Activated CD4-positive, alpha-beta T cell treated with anti-CD3 and anti-CD28 coated beads, Interleukin-2, amount 10 ng/mL, durations not matched to agents 7 days and 5 days (primary cell): ENCODE data around the gene CNNM2. TPM values are rescaled to one million over a fixed set of nuclear protein-coding genes. Genes with fewer than 3 reads are reported as not detected.

ENCODE experiments used
- CTCF ChIA-PET: fragments of 350-600 bp; sonication (Branson Sonifier 250); formaldehyde crosslinking; loops from one replicate; lab custom pipeline; 2021; ENCODE audit warnings: antibody characterized with exemption; lab: Charles Lee
- POLR2A ChIA-PET: fragments of 350-600 bp; sonication (Branson Sonifier 250); formaldehyde crosslinking; loops from one replicate; lab custom pipeline; 2021; ENCODE audit warnings: antibody characterized with exemption; lab: Charles Lee
- DNase-seq: peaks from one replicate; pipeline ENCODE4 v3.0.0-alpha.2; 2020
- H3K27ac Mint-ChIP-seq: one replicate; pipeline ENCODE4 v1.8.0; 2021; ENCODE audit warnings: mild to moderate bottlenecking, moderate library complexity, mixed read lengths
- H3K27me3 Mint-ChIP-seq: one replicate; pipeline ENCODE4 v1.8.0; 2021; ENCODE audit warnings: mixed read lengths
- H3K36me3 Mint-ChIP-seq: one replicate; pipeline ENCODE4 v1.8.0; 2021; ENCODE audit warnings: low read depth, mixed read lengths
- H3K4me1 Mint-ChIP-seq: one replicate; pipeline ENCODE4 v1.8.0; 2021; ENCODE audit warnings: mixed read lengths
- H3K4me3 Mint-ChIP-seq: one replicate; pipeline ENCODE4 v1.8.0; 2021; ENCODE audit warnings: mild to moderate bottlenecking, moderate library complexity, mixed read lengths
- H3K9me3 Mint-ChIP-seq: one replicate; pipeline ENCODE4 v1.8.0; 2021; ENCODE audit warnings: mixed read lengths
- total RNA-seq, 2 experiments: library from RNA; stranded (reverse); gene quantifications; one replicate each; pipeline ENCODE4 v1.2.3, GENCODE V29; 2021

CNNM2 gene
- total RNA-seq, 2 experiments from 2014 or later: 6.2 to 6.3 TPM

DNA sequence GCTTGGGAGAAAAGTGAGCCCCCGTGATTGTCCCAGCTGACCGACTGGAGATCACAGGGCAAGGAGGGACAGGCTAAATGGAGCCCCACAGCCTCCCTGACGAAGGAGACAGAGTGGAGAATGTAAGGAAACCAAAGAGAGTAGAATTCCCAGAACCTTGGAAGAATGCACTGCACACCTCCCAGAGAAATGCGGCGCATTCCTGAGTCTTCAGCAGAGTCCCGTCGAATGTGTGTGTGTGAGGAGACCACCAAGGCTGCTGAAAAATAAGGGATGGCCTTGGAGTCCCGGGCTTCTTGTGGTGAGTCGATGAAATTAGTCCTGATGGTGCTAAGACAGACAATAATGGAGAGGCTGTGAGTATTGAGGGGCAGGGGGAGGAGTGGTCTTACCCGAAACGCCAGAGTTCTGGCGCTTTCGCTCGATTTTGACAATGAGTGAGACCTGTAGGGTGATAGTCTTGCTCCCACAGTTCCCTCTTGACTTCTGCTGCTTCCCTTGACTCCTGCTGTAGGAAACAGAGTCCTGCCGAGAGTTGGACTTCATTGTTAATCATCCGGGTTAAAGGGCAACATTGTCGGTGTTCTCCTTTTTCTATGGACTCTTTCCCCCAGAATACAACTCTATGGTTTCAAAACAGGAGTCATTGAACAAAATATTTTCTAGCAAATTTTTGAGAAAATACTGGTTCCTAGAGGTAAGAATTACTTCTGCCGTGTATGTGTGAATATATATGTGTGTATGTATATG is 103.2 kb downstream of the CNNM2 start:
- H3K4me3 Mint-ChIP-seq: no peak overlapping the region
- H3K27ac Mint-ChIP-seq: no peak overlapping the region
- POLR2A ChIA-PET: no interaction called here
- H3K4me1 Mint-ChIP-seq: peaks cover 4% of the 10 kb centered on the region
- CTCF ChIA-PET: no interaction called here
- no peaks in the 10 kb centered on the region for H3K9me3 Mint-ChIP-seq
- no peaks in the 10 kb centered on the region for H3K36me3 Mint-ChIP-seq
- no peaks in the 10 kb centered on the region for H3K27me3 Mint-ChIP-seq
- no peak for DNase-seq

DNA sequence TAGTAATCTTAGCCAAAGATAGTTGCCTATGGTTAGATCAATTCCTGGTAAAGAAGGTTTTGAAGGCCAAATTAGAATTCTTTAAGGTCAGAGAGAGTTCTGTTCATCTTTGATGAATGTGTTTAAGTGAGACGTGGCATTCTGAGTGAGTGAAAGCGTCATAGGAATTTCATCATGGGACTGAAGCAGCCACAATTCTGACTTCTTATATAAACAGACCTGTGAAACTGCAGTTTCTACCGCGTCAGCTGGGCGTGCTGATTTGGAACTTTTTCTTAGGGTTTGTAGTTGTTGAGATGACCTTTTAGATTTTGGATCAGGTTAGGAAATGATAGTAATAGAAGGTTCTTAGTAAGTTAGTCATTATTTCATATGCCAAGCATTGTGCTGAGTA is 103.8 kb downstream of the CNNM2 start:
- H3K27ac Mint-ChIP-seq: no peak overlapping the region
- CTCF ChIA-PET: interaction anchor here (0.5 kb wide), 1 partner anchor 69 kb away, joined by 4 read pairs; no protein-coding TSS in a partner anchor
- POLR2A ChIA-PET: no interaction called here
- H3K4me1 Mint-ChIP-seq: peaks cover under 1% of the 10 kb centered on the region
- H3K9me3 Mint-ChIP-seq: no peaks in the 10 kb centered on the region
- H3K36me3 Mint-ChIP-seq: no peaks in the 10 kb centered on the region
- no peaks in the 10 kb centered on the region for H3K27me3 Mint-ChIP-seq
- DNase-seq: no peak
- H3K4me3 Mint-ChIP-seq: no peak overlapping the region

DNA sequence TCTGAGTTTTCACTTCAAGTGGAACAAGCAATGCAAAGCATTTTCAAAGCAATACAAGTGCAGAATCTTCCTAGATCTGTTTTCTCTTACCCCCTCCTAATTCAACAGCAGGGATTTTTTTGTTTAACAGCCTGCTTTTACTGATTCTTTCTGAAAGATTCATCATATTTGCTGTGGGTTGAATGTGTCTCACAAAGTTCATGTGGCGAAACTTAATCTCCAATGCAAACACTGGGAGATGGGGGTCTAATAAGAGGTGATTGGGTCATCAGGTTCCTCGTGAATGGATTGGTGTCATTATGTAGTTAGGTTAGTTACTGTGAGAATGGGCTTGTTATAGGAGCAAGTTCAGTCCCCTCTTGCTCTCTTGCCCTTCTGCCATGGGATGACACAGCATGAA is 107.6 kb downstream of the CNNM2 start:
- no peak for DNase-seq
- no peaks in the 10 kb centered on the region for H3K4me1 Mint-ChIP-seq
- H3K27me3 Mint-ChIP-seq: no peaks in the 10 kb centered on the region
- no peak overlapping the region for H3K4me3 Mint-ChIP-seq
- CTCF ChIA-PET: interaction anchor here (0.7 kb wide), 1 partner anchor 23 kb away, joined by 3 read pairs; no protein-coding TSS in a partner anchor
- H3K27ac Mint-ChIP-seq: no peak overlapping the region
- POLR2A ChIA-PET: no interaction called here
- H3K36me3 Mint-ChIP-seq: no peaks in the 10 kb centered on the region
- H3K9me3 Mint-ChIP-seq: no peaks in the 10 kb centered on the region

DNA sequence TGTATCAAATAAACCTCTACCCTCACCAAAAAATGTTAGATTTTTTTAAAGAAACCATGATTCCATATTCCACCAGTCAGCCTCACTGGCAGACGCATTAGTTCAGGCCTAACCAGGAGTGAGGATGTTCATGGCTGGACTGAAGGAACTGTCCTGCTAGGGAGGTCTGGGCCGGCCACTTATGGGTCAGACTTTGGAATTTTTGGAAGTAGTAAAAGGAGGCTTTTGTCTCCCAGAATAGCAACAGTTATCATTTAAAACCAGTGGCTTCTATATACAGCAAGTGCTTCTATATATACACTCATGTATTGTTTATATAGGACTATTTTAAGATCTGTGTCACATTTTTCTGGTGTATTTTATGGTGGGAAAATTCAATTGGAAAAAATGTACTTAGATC is 120.5 kb downstream of the CNNM2 start:
- Mint-ChIP-seq H3K27ac (no peak overlapping the region), H3K36me3 (no peaks in the 10 kb centered on the region), H3K9me3 (no peaks in the 10 kb centered on the region), H3K4me1 (no peaks in the 10 kb centered on the region), H3K4me3 (no peak overlapping the region), H3K27me3 (no peaks in the 10 kb centered on the region)
- CTCF ChIA-PET: no interaction called here
- DNase-seq: no peak
- POLR2A ChIA-PET: interaction anchor here (0.7 kb wide), 1 partner anchor 10 kb away, joined by 5 read pairs; no protein-coding TSS in a partner anchor

DNA sequence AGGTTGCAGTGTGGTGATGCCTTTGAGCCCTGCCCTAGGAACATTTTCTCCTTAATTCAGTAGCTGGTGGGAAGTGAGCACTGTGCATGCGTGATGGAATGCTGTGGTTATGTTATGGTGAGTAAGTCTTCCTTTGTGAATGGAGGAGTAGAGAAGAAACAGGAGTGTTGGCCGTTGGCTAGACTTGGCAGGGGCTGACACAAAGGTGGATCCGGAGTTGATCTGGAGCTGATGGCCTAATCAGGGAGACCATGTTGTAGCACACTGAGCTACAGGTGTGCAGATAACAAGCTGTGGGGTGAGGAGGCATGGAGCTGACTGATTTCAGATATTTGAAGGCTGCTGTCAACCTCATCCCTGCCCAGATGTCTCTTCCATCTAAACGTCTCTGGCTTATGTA is 122.3 kb downstream of the CNNM2 start:
- no peaks in the 10 kb centered on the region for H3K9me3 Mint-ChIP-seq
- H3K4me3 Mint-ChIP-seq: no peak overlapping the region
- H3K4me1 Mint-ChIP-seq: no peaks in the 10 kb centered on the region
- no peak overlapping the region for H3K27ac Mint-ChIP-seq
- ChIA-PET POLR2A (no interaction called here), CTCF (interaction anchor here (0.6 to 1.4 kb wide), 2 partner anchors 88 to 92 kb away, joined by 3 read pairs; no protein-coding TSS in a partner anchor)
- H3K27me3 Mint-ChIP-seq: no peaks in the 10 kb centered on the region
- H3K36me3 Mint-ChIP-seq: no peaks in the 10 kb centered on the region
- no peak for DNase-seq

DNA sequence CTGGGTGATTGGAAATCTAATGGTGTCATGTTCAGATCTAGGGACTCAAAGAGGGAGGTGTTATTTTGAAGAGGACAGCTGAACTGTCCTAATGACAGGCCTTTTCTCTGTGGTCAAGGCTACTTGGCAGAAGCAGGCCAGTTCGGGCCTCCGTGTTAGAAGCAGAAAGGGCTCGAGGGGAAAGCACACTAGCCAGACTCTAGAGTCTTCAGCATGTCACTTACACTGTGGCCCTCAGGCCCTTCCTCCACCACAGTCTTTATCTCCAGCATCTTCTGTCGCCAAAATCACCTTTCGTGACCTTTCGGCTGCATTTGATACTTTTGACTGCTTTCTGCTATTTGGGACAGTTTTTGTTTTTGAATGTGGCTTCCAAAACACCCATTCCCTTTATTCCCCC is 123.3 kb downstream of the CNNM2 start:
- POLR2A ChIA-PET: no interaction called here
- CTCF ChIA-PET: no interaction called here
- no peak for DNase-seq
- Mint-ChIP-seq H3K27me3 (no peaks in the 10 kb centered on the region), H3K27ac (no peak overlapping the region), H3K36me3 (no peaks in the 10 kb centered on the region), H3K9me3 (no peaks in the 10 kb centered on the region), H3K4me3 (no peak overlapping the region), H3K4me1 (no peaks in the 10 kb centered on the region)

DNA sequence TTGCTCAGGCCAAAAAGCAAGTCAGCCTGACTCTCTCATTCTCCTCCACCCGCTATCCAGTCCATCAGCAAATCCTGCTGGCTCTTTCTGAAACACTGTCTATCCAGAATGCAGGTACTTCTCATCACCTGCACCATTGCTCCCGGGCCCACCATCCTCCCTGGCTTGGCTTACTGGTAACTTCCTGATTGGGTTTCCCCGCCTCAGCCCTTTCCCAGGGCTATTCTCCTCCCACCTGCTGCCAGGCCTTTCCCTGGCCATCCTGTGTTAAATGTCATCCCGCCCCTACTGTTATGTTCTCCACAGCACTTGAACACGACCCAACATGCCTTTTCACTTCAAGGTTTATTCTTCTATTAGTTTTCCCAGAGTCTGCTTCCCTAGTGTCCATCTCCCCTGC is 124.0 kb downstream of the CNNM2 start:
- CTCF ChIA-PET: no interaction called here
- no peak overlapping the region for H3K27ac Mint-ChIP-seq

DNA sequence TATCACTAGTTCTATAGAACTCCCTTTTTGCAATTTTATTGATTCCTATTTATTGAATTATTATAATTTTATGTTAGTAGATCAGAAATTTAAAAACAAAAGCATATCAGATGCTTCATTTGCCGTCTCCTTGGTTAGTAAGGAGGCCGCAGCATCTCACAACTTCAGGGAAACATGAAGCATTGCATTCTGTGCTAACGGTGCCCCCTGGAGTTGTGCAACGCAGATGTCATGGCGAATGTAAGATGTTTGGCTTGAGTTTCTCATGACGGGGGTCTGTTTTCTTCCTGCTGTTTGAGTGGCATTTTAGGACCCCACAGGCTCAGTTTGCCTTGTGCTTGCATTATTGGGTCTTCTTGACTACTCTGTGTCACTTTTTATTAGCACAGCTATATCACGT is 124.8 kb downstream of the CNNM2 start:
- H3K4me3 Mint-ChIP-seq: no peak overlapping the region
- no peaks in the 10 kb centered on the region for H3K4me1 Mint-ChIP-seq
- H3K27me3 Mint-ChIP-seq: no peaks in the 10 kb centered on the region
- DNase-seq: no peak
- no peaks in the 10 kb centered on the region for H3K36me3 Mint-ChIP-seq
- ChIA-PET POLR2A (no interaction called here), CTCF (no interaction called here)
- H3K27ac Mint-ChIP-seq: no peak overlapping the region
- no peaks in the 10 kb centered on the region for H3K9me3 Mint-ChIP-seq

More for the DNA sequence above, 124.0 kb downstream of the CNNM2 start:
- no peaks in the 10 kb centered on the region for H3K9me3 Mint-ChIP-seq
- no peak for DNase-seq
- no peaks in the 10 kb centered on the region for H3K4me1 Mint-ChIP-seq
- H3K4me3 Mint-ChIP-seq: no peak overlapping the region
- H3K36me3 Mint-ChIP-seq: no peaks in the 10 kb centered on the region
- H3K27me3 Mint-ChIP-seq: no peaks in the 10 kb centered on the region
- POLR2A ChIA-PET: no interaction called here

DNA sequence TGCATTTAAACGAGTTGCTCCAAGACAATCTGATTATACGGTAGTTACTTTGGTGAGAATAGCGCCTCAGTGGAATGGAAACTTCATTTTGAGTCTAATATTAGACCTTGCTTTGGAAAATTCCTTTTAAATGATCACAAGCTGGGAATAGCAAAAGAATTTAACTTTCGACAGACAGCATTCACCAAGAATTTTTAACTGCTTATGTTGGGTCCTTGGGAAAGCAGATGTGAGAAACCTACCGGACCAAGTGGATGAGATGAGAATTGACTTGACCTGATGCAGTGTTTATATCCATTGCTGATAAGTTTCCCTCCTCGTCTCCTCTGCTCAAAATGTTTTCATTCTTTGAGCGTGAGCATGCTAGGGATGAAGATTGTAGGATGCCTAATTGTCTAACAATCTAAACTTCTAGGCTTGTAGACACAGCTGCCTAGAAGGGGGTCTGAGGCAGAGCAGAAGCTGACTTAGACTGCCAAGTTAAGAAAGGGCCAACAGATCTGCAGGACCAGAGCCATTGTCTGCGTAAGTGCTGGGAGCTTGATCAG is 126.9 kb downstream of the CNNM2 start:
- CTCF ChIA-PET: no interaction called here

DNA sequence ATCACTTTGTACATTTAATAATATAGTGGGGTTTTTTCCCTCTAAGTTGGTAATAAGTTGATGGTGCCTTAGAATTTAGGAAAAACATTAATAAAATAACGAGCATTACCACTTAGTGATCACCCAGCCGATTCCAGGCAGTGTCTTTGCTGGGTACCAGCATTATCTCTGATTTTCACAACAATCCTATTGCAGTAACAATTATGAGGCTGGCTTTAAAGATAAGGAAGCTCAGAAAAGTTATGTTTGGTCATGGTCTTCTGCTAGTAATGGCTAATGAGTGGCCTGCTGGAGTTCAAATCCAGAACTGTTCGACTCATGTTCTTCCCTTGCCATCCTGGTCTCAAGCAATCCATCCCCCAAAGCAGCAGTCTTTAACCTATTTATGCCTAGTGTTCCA is 127.9 kb downstream of the CNNM2 start:
- Mint-ChIP-seq H3K4me3 (no peak overlapping the region), H3K9me3 (no peaks in the 10 kb centered on the region), H3K27me3 (no peaks in the 10 kb centered on the region), H3K36me3 (no peaks in the 10 kb centered on the region), H3K27ac (no peak overlapping the region), H3K4me1 (peaks cover 6% of the 10 kb centered on the region)
- ChIA-PET POLR2A (no interaction called here), CTCF (no interaction called here)
- DNase-seq: no peak

More for the DNA sequence above, 126.9 kb downstream of the CNNM2 start:
- no peak for DNase-seq
- Mint-ChIP-seq H3K9me3 (no peaks in the 10 kb centered on the region), H3K27ac (no peak overlapping the region), H3K4me1 (no peaks in the 10 kb centered on the region), H3K4me3 (no peak overlapping the region), H3K36me3 (no peaks in the 10 kb centered on the region), H3K27me3 (no peaks in the 10 kb centered on the region)
- POLR2A ChIA-PET: no interaction called here

DNA sequence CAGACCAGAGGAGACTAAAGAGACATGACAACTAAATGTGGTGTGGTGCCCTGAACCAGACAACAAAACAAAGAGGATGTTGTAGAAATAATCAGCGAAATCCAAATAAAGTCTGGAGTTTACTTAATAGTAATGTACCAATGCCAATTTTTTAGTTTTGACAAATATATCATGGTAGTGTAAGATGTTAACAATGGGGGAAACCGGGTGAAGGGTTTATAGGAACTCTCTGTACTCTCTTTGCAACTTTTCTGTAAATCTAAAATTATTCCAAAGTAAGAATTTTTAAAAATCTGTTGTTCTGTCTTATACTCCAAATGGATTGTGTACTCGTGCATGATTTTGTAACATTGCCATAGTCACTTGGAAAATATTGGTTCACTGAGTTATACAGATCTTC is 129.3 kb downstream of the CNNM2 start:
- no peak overlapping the region for H3K27ac Mint-ChIP-seq
- no peaks in the 10 kb centered on the region for H3K27me3 Mint-ChIP-seq
- peaks cover 6% of the 10 kb centered on the region for H3K4me1 Mint-ChIP-seq
- no peak overlapping the region for H3K4me3 Mint-ChIP-seq
- no peaks in the 10 kb centered on the region for H3K36me3 Mint-ChIP-seq
- H3K9me3 Mint-ChIP-seq: no peaks in the 10 kb centered on the region
- CTCF ChIA-PET: no interaction called here
- no peak for DNase-seq
- POLR2A ChIA-PET: no interaction called here

DNA sequence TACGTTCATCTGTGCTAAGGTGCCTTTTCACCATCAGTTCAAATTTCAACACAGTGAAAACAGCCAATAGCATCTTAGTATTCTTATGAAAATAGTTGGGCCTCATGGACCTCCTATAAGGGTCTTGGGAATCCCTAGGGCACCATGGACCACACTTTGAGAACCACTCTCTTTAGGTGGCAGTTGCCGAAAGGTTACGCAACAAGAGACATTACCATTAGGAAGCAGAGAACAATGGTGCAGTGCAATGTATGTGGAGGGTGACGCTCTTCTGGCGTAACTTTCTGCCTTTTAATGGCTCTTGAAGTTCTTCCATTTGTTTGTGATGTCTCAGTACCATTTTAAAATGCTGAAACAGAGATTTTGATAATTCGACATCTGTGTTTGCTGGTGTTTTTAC is 131.1 kb downstream of the CNNM2 start:
- Mint-ChIP-seq H3K4me3 (no peak overlapping the region), H3K27me3 (no peaks in the 10 kb centered on the region), H3K9me3 (no peaks in the 10 kb centered on the region), H3K4me1 (peaks cover 23% of the 10 kb centered on the region), H3K27ac (no peak overlapping the region), H3K36me3 (no peaks in the 10 kb centered on the region)
- ChIA-PET POLR2A (no interaction called here), CTCF (interaction anchor here (0.7 to 0.8 kb wide), 2 partner anchors 24 to 40 kb away, joined by 3 to 4 read pairs; no protein-coding TSS in a partner anchor)
- DNase-seq: no peak
